HEK293 (cell line): ENCODE measurements around the gene PDE3B.
A peak's percentile ranks its signal among the peaks of the same experiment; 100 is the strongest.
"Not testable (repeated sequence)": the region's sequence is repeated elsewhere in the genome, so short reads cannot be mapped to it uniquely, and the experiment has no call there.

ENCODE experiments used
- CTCF ChIA-PET: fragments of 350-600 bp; formaldehyde crosslinking; extraction: SDS; loops from one replicate; lab custom pipeline; 2021; ENCODE audit warnings: antibody characterized with exemption; lab: Yijun Ruan, JAX
- POLR2A ChIA-PET: fragments of 300-600 bp; formaldehyde crosslinking; extraction: SDS; loops from one replicate; lab custom pipeline; 2020; ENCODE audit warnings: antibody characterized with exemption, inconsistent platforms; lab: Yijun Ruan, JAX
- H3K27ac ChIP-seq: fragments of 200-500 bp; sonication (Bioruptor generic); 2 replicates; pipeline ENCODE4 v1.5.1; 2014; ENCODE audit warnings: low read depth, low read length, control low read depth, inconsistent platforms; ENCODE audit errors: extremely low read depth
- H3K36me3 ChIP-seq, 2 experiments: fragments of 200-500 bp in 1 of 2; sonication (Bioruptor generic) in 1 of 2; 1 replicate in 1 of 2; 2 replicates in 1 of 2; pipeline ENCODE4 v1.5.1; 2014 to 2017; ENCODE audit warnings: inconsistent platforms in 2 of 2, low read length in 2 of 2; ENCODE audit not compliant: control insufficient read depth in 2 of 2, insufficient read depth in 1 of 2
- H3K4me1 ChIP-seq: fragments of 200-500 bp; sonication (Bioruptor generic); 2 replicates; pipeline ENCODE4 v1.5.1; 2014; ENCODE audit warnings: mild to moderate bottlenecking, low read length, inconsistent platforms; ENCODE audit not compliant: control insufficient read depth, insufficient read depth
- H3K4me3 ChIP-seq: 2 replicates; pipeline ENCODE4 v1.5.1; 2011; ENCODE audit warnings: low read depth, mild to moderate bottlenecking, control low read depth, low read length, moderate library complexity
- H3K9me3 ChIP-seq: fragments of 200-500 bp; sonication (Bioruptor generic); 2 replicates; pipeline ENCODE4 v1.5.1; 2014; ENCODE audit warnings: low read depth, low read length, inconsistent platforms; ENCODE audit not compliant: control insufficient read depth, insufficient read depth
- GFI1B ChIP-seq: fragments of 450-650 bp; formaldehyde crosslinking; IDR thresholded peaks from 2 replicates; pipeline ENCODE4 v1.5.1; 2016; ENCODE audit warnings: missing biosample characterization, missing genetic modification characterization
- GLI2 ChIP-seq: fragments of 450-650 bp; formaldehyde crosslinking; IDR thresholded peaks from 2 replicates; pipeline ENCODE4; 2017; ENCODE audit warnings: missing biosample characterization, missing genetic modification characterization, low read depth, borderline replicate concordance
- IKZF3 ChIP-seq: fragments of 450-650 bp; IDR thresholded peaks from 2 replicates; pipeline ENCODE4 v1.5.0; 2018; ENCODE audit warnings: missing biosample characterization, mild to moderate bottlenecking, missing genetic modification characterization, moderate library complexity
- SP3 ChIP-seq: fragments of 450-650 bp; formaldehyde crosslinking; IDR thresholded peaks from 2 replicates; pipeline ENCODE4 v1.5.1; 2016; ENCODE audit warnings: missing biosample characterization, missing genetic modification characterization
- WT1 ChIP-seq: fragments of 450-650 bp; formaldehyde crosslinking; IDR thresholded peaks from 2 replicates; pipeline ENCODE4 v1.5.1; 2016; ENCODE audit warnings: missing biosample characterization, missing genetic modification characterization
- ZBTB17 ChIP-seq: fragments of 450-650 bp; formaldehyde crosslinking; IDR thresholded peaks from 2 replicates; pipeline ENCODE4 v1.5.1; 2016; ENCODE audit warnings: missing biosample characterization, missing genetic modification characterization
- ZNF138 ChIP-seq: fragments of 450-650 bp; formaldehyde crosslinking; IDR thresholded peaks from 2 replicates; pipeline ENCODE4 v1.5.1; 2016; ENCODE audit warnings: missing biosample characterization, missing genetic modification characterization, borderline replicate concordance
- ZNF169 ChIP-seq: fragments of 450-650 bp; formaldehyde crosslinking; IDR thresholded peaks from 2 replicates; pipeline ENCODE4 v1.5.1; 2016; ENCODE audit warnings: missing biosample characterization, missing genetic modification characterization
- ZNF184 ChIP-seq: fragments of 450-650 bp; IDR thresholded peaks from 2 replicates; pipeline ENCODE4 v1.5.1; 2018; ENCODE audit warnings: missing biosample characterization, mild to moderate bottlenecking, missing genetic modification characterization
- ZNF354C ChIP-seq: fragments of 450-650 bp; formaldehyde crosslinking; IDR thresholded peaks from 2 replicates; pipeline ENCODE4 v1.5.1; 2016; ENCODE audit warnings: missing biosample characterization, missing genetic modification characterization, low read depth, borderline replicate concordance
- ZNF423 ChIP-seq: fragments of 450-650 bp; formaldehyde crosslinking; IDR thresholded peaks from 2 replicates; pipeline ENCODE4 v1.5.1; 2016; ENCODE audit warnings: missing biosample characterization, missing genetic modification characterization
- ZNF48 ChIP-seq: fragments of 450-650 bp; formaldehyde crosslinking; IDR thresholded peaks from 2 replicates; pipeline ENCODE4 v1.5.1; 2016; ENCODE audit warnings: missing biosample characterization, missing genetic modification characterization
- ZNF501 ChIP-seq: fragments of 450-650 bp; formaldehyde crosslinking; IDR thresholded peaks from 2 replicates; pipeline ENCODE4 v1.5.1; 2016; ENCODE audit warnings: missing biosample characterization, missing genetic modification characterization
- ZNF514 ChIP-seq: fragments of 450-650 bp; formaldehyde crosslinking; IDR thresholded peaks from 2 replicates; pipeline ENCODE4 v1.5.1; 2016; ENCODE audit warnings: missing biosample characterization, missing genetic modification characterization
- ZNF521 ChIP-seq: fragments of 450-650 bp; formaldehyde crosslinking; IDR thresholded peaks from 2 replicates; pipeline ENCODE4 v1.5.1; 2017; ENCODE audit warnings: missing biosample characterization, mild to moderate bottlenecking, missing genetic modification characterization
- ZNF560 ChIP-seq: fragments of 450-650 bp; formaldehyde crosslinking; IDR thresholded peaks from 2 replicates; pipeline ENCODE4 v1.5.1; 2017; ENCODE audit warnings: missing biosample characterization, missing genetic modification characterization, borderline replicate concordance
- ZNF600 ChIP-seq: fragments of 450-650 bp; formaldehyde crosslinking; IDR thresholded peaks from 2 replicates; pipeline ENCODE4 v1.5.1; 2016; ENCODE audit warnings: missing biosample characterization, missing genetic modification characterization
- TF ChIP-seq, protein P1 (sequence below): fragments of 450-650 bp; formaldehyde crosslinking; IDR thresholded peaks from 2 replicates; pipeline ENCODE4 v1.5.1; 2017; ENCODE audit warnings: missing biosample characterization, missing genetic modification characterization
- TF ChIP-seq, protein P2 (sequence below): fragments of 450-650 bp; formaldehyde crosslinking; IDR thresholded peaks from 2 replicates; pipeline ENCODE4 v1.5.1; 2016; ENCODE audit warnings: missing biosample characterization, missing genetic modification characterization
- TF ChIP-seq, protein P3 (sequence below): fragments of 450-650 bp; formaldehyde crosslinking; IDR thresholded peaks from 2 replicates; pipeline ENCODE4 v1.5.1; 2017; ENCODE audit warnings: missing biosample characterization, missing genetic modification characterization
- TF ChIP-seq, protein P4 (sequence below): fragments of 450-650 bp; formaldehyde crosslinking; IDR thresholded peaks from 2 replicates; pipeline ENCODE4 v1.5.1; 2016; ENCODE audit warnings: missing biosample characterization, missing genetic modification characterization
- TF ChIP-seq, protein P5 (sequence below): fragments of 450-650 bp; formaldehyde crosslinking; IDR thresholded peaks from 2 replicates; pipeline ENCODE4 v1.5.1; 2016; ENCODE audit warnings: missing biosample characterization, missing genetic modification characterization

Gene PDE3B

DNA sequence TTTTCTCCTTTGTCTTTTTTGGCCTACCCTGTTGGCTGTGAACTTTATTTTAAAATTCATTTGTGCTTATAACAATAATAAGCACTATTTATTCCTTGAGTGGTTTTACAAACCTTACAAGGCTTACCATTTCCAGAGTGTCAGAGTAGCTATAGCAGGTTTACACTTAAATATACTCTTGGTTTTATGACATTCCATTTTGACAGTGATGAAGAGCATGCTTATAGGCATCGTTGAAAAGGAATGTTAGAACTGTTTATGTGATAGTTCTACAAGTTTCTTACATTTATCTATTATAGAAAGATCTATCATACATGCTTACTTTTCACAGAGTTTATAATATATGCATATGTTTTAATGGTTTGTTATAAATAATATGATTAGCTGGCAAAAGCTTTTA is 84.1 kb downstream of the PDE3B start:
- no peak overlapping the region for H3K27ac ChIP-seq
- POLR2A ChIA-PET: interaction anchor here (0.5 to 1.8 kb wide), 3 partner anchors 56 to 164 kb away, joined by 3 to 5 read pairs (median 5); partner anchors contain the start of gene CYP2R1
- no peaks in the 10 kb centered on the region for H3K36me3 ChIP-seq
- no peaks in the 10 kb centered on the region for H3K9me3 ChIP-seq
- CTCF ChIA-PET: interaction anchor here (1.2 kb wide), 1 partner anchor 180 kb away, joined by 4 read pairs; no protein-coding TSS in a partner anchor
- peaks cover 8% of the 10 kb centered on the region; the same call in 1 of the 2 replicates for H3K4me1 ChIP-seq
- H3K4me3 ChIP-seq: no peak overlapping the region
- TF ChIP-seq, protein P1, sequence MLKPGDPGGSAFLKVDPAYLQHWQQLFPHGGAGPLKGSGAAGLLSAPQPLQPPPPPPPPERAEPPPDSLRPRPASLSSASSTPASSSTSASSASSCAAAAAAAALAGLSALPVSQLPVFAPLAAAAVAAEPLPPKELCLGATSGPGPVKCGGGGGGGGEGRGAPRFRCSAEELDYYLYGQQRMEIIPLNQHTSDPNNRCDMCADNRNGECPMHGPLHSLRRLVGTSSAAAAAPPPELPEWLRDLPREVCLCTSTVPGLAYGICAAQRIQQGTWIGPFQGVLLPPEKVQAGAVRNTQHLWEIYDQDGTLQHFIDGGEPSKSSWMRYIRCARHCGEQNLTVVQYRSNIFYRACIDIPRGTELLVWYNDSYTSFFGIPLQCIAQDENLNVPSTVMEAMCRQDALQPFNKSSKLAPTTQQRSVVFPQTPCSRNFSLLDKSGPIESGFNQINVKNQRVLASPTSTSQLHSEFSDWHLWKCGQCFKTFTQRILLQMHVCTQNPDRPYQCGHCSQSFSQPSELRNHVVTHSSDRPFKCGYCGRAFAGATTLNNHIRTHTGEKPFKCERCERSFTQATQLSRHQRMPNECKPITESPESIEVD: peak; percentile 8; the same call in 1 of the 2 replicates
- TF ChIP-seq IKZF3 (tag by site-specific recombination): no peak

DNA sequence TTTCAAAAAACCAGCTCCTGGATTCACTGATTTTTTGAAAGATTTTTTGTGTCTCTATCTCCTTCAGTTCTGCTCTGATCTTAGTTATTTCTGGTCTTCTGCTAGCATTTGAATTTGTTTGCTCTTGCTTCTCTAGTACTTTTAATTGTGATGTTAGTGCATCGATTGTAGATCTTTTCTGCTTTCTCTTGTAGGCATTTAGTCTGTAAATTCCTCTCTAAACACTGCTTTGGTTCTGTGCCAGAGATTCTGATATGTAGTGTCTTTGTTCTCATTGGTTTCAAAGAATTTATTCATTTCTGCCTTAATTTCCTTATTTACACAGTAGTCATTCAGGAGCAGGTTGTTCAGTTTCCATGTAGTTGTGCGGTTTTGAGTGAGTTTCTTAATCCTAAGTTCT is 96.9 kb downstream of the PDE3B start:
- H3K9me3 ChIP-seq, CTCF ChIA-PET, H3K4me1 ChIP-seq, H3K4me3 ChIP-seq, H3K36me3 ChIP-seq, POLR2A ChIA-PET, H3K27ac ChIP-seq: not testable (repeated sequence)

DNA sequence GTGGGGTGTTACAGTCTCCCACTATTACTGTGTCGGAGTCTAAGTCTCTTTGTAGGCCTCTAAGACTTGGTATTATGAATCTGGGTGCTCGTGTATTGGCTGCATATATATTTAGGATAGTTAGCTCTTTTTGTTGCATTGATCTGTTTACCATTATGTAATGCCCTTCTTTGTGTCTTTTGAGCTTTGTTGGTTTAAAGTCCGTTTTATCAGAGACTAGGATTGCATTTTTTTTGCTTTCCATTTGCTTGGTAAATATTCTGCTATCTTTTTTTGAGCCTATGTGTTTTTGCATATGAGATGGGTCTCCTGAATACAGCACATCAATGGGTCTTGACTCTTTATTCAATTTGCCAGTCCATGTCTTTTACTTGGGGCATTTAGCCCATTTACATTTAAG is 97.6 kb downstream of the PDE3B start:
- Histone ChIP-seq H3K27ac (no peak overlapping the region), H3K4me1 (no peaks in the 10 kb centered on the region), H3K4me3 (no peak overlapping the region), H3K36me3 (no peaks in the 10 kb centered on the region), H3K9me3 (no peaks in the 10 kb centered on the region)
- POLR2A ChIA-PET: no interaction called here
- TF ChIP-seq ZNF560 (tag by site-specific recombination) (no peak), GLI2 (tag by site-specific recombination) (no peak), ZNF521 (tag by site-specific recombination) (no peak), SP3 (tag by site-specific recombination) (no peak), ZNF48 (no peak), ZNF501 (tag by site-specific recombination) (no peak), ZNF169 (no peak), ZNF354C (tag by site-specific recombination) (no peak), ZNF184 (no peak), ZBTB17 (tag by site-specific recombination) (no peak), ZNF514 (no peak), ZNF600 (tag by site-specific recombination) (no peak), ZNF138 (tag by site-specific recombination) (no peak), ZNF423 (tag by site-specific recombination) (no peak), GFI1B (tag by site-specific recombination) (no peak), WT1 (tag by site-specific recombination) (no peak)
- TF ChIP-seq, protein P2, sequence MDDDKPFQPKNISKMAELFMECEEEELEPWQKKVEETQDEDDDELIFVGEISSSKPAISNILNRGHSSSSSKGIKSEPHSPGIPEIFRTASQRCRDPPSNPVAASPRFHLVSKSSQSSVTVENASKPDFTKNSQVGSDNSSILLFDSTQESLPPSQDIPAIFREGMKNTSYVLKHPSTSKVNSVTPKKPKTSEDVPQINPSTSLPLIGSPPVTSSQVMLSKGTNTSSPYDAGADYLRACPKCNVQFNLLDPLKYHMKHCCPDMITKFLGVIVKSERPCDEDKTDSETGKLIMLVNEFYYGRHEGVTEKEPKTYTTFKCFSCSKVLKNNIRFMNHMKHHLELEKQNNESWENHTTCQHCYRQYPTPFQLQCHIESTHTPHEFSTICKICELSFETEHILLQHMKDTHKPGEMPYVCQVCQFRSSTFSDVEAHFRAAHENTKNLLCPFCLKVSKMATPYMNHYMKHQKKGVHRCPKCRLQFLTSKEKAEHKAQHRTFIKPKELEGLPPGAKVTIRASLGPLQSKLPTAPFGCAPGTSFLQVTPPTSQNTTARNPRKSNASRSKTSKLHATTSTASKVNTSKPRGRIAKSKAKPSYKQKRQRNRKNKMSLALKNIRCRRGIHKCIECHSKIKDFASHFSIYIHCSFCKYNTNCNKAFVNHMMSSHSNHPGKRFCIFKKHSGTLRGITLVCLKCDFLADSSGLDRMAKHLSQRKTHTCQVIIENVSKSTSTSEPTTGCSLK (tag by site-specific recombination): no peak
- TF ChIP-seq, protein P3, sequence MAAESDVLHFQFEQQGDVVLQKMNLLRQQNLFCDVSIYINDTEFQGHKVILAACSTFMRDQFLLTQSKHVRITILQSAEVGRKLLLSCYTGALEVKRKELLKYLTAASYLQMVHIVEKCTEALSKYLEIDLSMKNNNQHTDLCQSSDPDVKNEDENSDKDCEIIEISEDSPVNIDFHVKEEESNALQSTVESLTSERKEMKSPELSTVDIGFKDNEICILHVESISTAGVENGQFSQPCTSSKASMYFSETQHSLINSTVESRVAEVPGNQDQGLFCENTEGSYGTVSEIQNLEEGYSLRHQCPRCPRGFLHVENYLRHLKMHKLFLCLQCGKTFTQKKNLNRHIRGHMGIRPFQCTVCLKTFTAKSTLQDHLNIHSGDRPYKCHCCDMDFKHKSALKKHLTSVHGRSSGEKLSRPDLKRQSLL (tag by site-specific recombination): no peak
- TF ChIP-seq, protein P4, sequence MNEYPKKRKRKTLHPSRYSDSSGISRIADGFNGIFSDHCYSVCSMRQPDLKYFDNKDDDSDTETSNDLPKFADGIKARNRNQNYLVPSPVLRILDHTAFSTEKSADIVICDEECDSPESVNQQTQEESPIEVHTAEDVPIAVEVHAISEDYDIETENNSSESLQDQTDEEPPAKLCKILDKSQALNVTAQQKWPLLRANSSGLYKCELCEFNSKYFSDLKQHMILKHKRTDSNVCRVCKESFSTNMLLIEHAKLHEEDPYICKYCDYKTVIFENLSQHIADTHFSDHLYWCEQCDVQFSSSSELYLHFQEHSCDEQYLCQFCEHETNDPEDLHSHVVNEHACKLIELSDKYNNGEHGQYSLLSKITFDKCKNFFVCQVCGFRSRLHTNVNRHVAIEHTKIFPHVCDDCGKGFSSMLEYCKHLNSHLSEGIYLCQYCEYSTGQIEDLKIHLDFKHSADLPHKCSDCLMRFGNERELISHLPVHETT (tag by site-specific recombination): no peak
- TF ChIP-seq, protein P5, sequence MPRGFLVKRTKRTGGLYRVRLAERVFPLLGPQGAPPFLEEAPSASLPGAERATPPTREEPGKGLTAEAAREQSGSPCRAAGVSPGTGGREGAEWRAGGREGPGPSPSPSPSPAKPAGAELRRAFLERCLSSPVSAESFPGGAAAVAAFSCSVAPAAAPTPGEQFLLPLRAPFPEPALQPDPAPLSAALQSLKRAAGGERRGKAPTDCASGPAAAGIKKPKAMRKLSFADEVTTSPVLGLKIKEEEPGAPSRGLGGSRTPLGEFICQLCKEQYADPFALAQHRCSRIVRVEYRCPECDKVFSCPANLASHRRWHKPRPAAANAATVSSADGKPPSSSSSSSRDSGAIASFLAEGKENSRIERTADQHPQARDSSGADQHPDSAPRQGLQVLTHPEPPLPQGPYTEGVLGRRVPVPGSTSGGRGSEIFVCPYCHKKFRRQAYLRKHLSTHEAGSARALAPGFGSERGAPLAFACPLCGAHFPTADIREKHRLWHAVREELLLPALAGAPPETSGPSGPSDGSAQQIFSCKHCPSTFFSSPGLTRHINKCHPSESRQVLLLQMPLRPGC: no peak
- CTCF ChIA-PET: no interaction called here
